H1 (cell line): ENCODE measurements around the gene CAP2. TPM values are rescaled to one million over a fixed set of nuclear protein-coding genes. Genes with fewer than 3 reads are reported as not detected.

Experiments used
- CTCF ChIA-PET: fragments of 300-600 bp; sonication (Branson Sonifier 250); formaldehyde crosslinking; loops from one replicate; lab custom pipeline; 2021; ENCODE audit not compliant: partially characterized antibody; lab: Charles Lee
- POLR2A ChIA-PET: fragments of 300-600 bp; sonication (Branson Sonifier 250); formaldehyde crosslinking; loops from one replicate; lab custom pipeline; 2021; ENCODE audit warnings: inconsistent platforms; ENCODE audit not compliant: partially characterized antibody; lab: Charles Lee
- DNase-seq, 2 experiments: peaks; one replicate each; pipeline versions ENCODE4 v3.0.0 to v3.0.0-alpha.2; 2010 to 2022; ENCODE audit warnings: low spot score in 2 of 2, low read depth in 1 of 2, mixed read lengths in 1 of 2
- FAIRE-seq: peaks from 2 replicates; lab custom pipeline; 2011; peaks lifted over from hg19 to GRCh38; lab: Jason Lieb, UNC
- H2AFZ ChIP-seq: 2 replicates; pipeline ENCODE4 v1.8.1; 2012; ENCODE audit warnings: low read length, inconsistent platforms
- H2AK5ac ChIP-seq: 2 replicates; pipeline ENCODE4 v1.6.1; 2013; ENCODE audit warnings: low read depth, low read length
- H2BK120ac ChIP-seq: replicated peaks from 2 replicates; pipeline ENCODE3; 2013; ENCODE audit warnings: low read depth, low read length, inconsistent platforms
- H2BK12ac ChIP-seq: 2 replicates; pipeline ENCODE4 v1.6.1; 2013; ENCODE audit warnings: low read depth, low read length
- H2BK15ac ChIP-seq: 2 replicates; pipeline ENCODE4 v1.6.1; 2013; ENCODE audit warnings: low read length
- H2BK20ac ChIP-seq: 2 replicates; pipeline ENCODE4 v1.6.1; 2013; ENCODE audit warnings: low read length
- H2BK5ac ChIP-seq: 2 replicates; pipeline ENCODE4 v1.6.1; 2013; ENCODE audit warnings: low read depth, low read length
- H3K14ac ChIP-seq: 2 replicates; pipeline ENCODE4 v1.6.1; 2013; ENCODE audit warnings: inconsistent platforms; ENCODE audit not compliant: insufficient read length
- H3K18ac ChIP-seq: 2 replicates; pipeline ENCODE4 v1.6.1; 2013; ENCODE audit warnings: low read length; ENCODE audit errors: extremely low read depth
- H3K23ac ChIP-seq: 2 replicates; pipeline ENCODE4 v1.6.1; 2013; ENCODE audit warnings: inconsistent platforms; ENCODE audit not compliant: insufficient read length
- H3K23me2 ChIP-seq: 2 replicates; pipeline ENCODE4 v1.6.1; 2013; ENCODE audit warnings: low read depth, low read length
- H3K27ac ChIP-seq: 2 replicates; pipeline ENCODE4 v1.6.1; 2011; ENCODE audit warnings: low read depth, low read length, inconsistent platforms
- H3K27me3 ChIP-seq, 4 experiments: replicated peaks in 1 of 4; 1 replicate in 1 of 4; 2 replicates in 3 of 4; pipeline versions ENCODE4 v1.6.1 to v1.8.1; 2011 to 2013; ENCODE audit warnings: low read length in 3 of 4, mild to moderate bottlenecking in 3 of 4, inconsistent platforms in 2 of 4, mixed read lengths in 2 of 4, moderate library complexity in 1 of 4; ENCODE audit not compliant: control insufficient read depth in 3 of 4, insufficient read depth in 3 of 4; ENCODE audit errors: extremely low read depth in 1 of 4
- H3K36me3 ChIP-seq, 4 experiments: 2 replicates each; pipeline versions ENCODE4 v1.6.1 to v1.8.1; 2011 to 2013; ENCODE audit warnings: mild to moderate bottlenecking in 4 of 4, low read length in 3 of 4, moderate library complexity in 2 of 4, control low read depth in 1 of 4, inconsistent platforms in 1 of 4; ENCODE audit not compliant: insufficient read depth in 4 of 4, control insufficient read depth in 2 of 4
- H3K4ac ChIP-seq: replicated peaks from 2 replicates; pipeline ENCODE3; 2013; ENCODE audit warnings: low read length, low read depth, mixed read lengths, inconsistent platforms; ENCODE audit not compliant: insufficient read length
- H3K4me1 ChIP-seq, 4 experiments: replicated peaks in 1 of 4; 1 replicate in 1 of 4; 2 replicates in 3 of 4; pipeline versions ENCODE4 v1.6.1 to v1.8.1; 2011 to 2013; ENCODE audit warnings: low read length in 3 of 4, inconsistent platforms in 2 of 4, mixed read lengths in 1 of 4; ENCODE audit not compliant: insufficient read depth in 4 of 4, control insufficient read depth in 3 of 4
- H3K4me2 ChIP-seq, 2 experiments: 2 replicates each; pipeline versions ENCODE4 v1.6.1 to v1.8.1; 2011 to 2013; ENCODE audit warnings: low read depth in 2 of 2, low read length in 2 of 2, control low read depth in 1 of 2, inconsistent platforms in 1 of 2, mild to moderate bottlenecking in 1 of 2; ENCODE audit not compliant: insufficient read depth in 1 of 2
- H3K4me3 ChIP-seq, 4 experiments: fragments of 200-600, 300-600 bp in 1 of 4; sonication (generic), shearing (Covaris generic), sonication (Bioruptor Twin) in 1 of 4; 2 replicates each; pipeline versions ENCODE4 v1.5.1 to v1.8.1; 2011 to 2016; ENCODE audit warnings: low read length in 4 of 4, low read depth in 3 of 4, control low read depth in 2 of 4, inconsistent platforms in 2 of 4, mild to moderate bottlenecking in 2 of 4, mixed read lengths in 1 of 4, moderate library complexity in 1 of 4; ENCODE audit not compliant: insufficient read depth in 2 of 4; ENCODE audit errors: extremely low read depth in 1 of 4
- H3K56ac ChIP-seq: replicated peaks from 2 replicates; pipeline ENCODE3; 2013; ENCODE audit warnings: low read depth, mild to moderate bottlenecking, mixed read lengths, low read length, inconsistent platforms; ENCODE audit not compliant: insufficient read length
- H3K79me1 ChIP-seq: 2 replicates; pipeline ENCODE4 v1.6.1; 2013; ENCODE audit warnings: low read depth, low read length, control low read depth
- H3K79me2 ChIP-seq, 2 experiments: 2 replicates each; pipeline versions ENCODE4 v1.6.1 to v1.8.1; 2012 to 2013; ENCODE audit warnings: low read length in 2 of 2, mild to moderate bottlenecking in 2 of 2, inconsistent platforms in 1 of 2; ENCODE audit not compliant: insufficient read depth in 2 of 2, control insufficient read depth in 1 of 2
- H3K9ac ChIP-seq, 4 experiments: replicated peaks in 1 of 4; 1 replicate in 1 of 4; 2 replicates in 3 of 4; pipeline versions ENCODE4 v1.6.1 to v1.8.1; 2011 to 2013; ENCODE audit warnings: low read depth in 3 of 4, low read length in 3 of 4, control low read depth in 2 of 4, mild to moderate bottlenecking in 2 of 4, moderate library complexity in 2 of 4, inconsistent platforms in 1 of 4; ENCODE audit errors: extremely low read depth in 1 of 4
- H3K9me3 ChIP-seq, 2 experiments: 2 replicates each; pipeline versions ENCODE4 v1.6.1 to v1.8.1; 2012 to 2013; ENCODE audit warnings: mild to moderate bottlenecking in 2 of 2, moderate library complexity in 2 of 2, control low read depth in 1 of 2, inconsistent platforms in 1 of 2, low read depth in 1 of 2, low read length in 1 of 2, mixed read lengths in 1 of 2; ENCODE audit not compliant: insufficient read depth in 2 of 2
- H4K20me1 ChIP-seq, 2 experiments: replicated peaks in 1 of 2; 2 replicates each; pipeline versions ENCODE3 to v1.8.1; 2011 to 2013; ENCODE audit warnings: inconsistent platforms in 2 of 2, low read length in 2 of 2, mild to moderate bottlenecking in 1 of 2; ENCODE audit not compliant: insufficient read depth in 2 of 2, control insufficient read depth in 1 of 2
- H4K5ac ChIP-seq: 2 replicates; pipeline ENCODE4 v1.6.1; 2013; ENCODE audit warnings: low read length, low read depth, mixed read lengths, inconsistent platforms; ENCODE audit not compliant: insufficient read length
- H4K8ac ChIP-seq: 2 replicates; pipeline ENCODE4 v1.8.0; 2013; ENCODE audit warnings: mild to moderate bottlenecking, moderate library complexity, low read length, inconsistent platforms; ENCODE audit not compliant: insufficient read depth; ENCODE audit errors: extremely low read depth
- H4K91ac ChIP-seq: replicated peaks from 2 replicates; pipeline ENCODE3; 2013; ENCODE audit warnings: low read length, mixed read lengths, inconsistent platforms; ENCODE audit not compliant: insufficient read length
- CBX8 ChIP-seq: fragments of 300-800, 300-1000 bp; sonication (generic); IDR thresholded peaks from 2 replicates; pipeline ENCODE4 v1.7.1; 2016; ENCODE audit warnings: low read depth, low read length, borderline replicate concordance
- CHD1 ChIP-seq: IDR thresholded peaks from 2 replicates; pipeline ENCODE4 v1.6.1; 2012; ENCODE audit warnings: low read depth, low read length, improper control_type of control experiment
- CTBP2 ChIP-seq: IDR thresholded peaks from 2 replicates; pipeline ENCODE4 v1.7.0; 2011; ENCODE audit warnings: borderline replicate concordance, mild to moderate bottlenecking, moderate library complexity, mixed read lengths, low read length; ENCODE audit not compliant: insufficient read depth, insufficient read length
- KDM1A ChIP-seq: fragments of 200-600, 300-600 bp; sonication (generic); IDR thresholded peaks from 2 replicates; pipeline ENCODE4 v1.7.1; 2016; ENCODE audit warnings: mild to moderate bottlenecking, low read length, borderline replicate concordance
- KDM4A ChIP-seq: IDR thresholded peaks from one replicate; pipeline ENCODE4 v1.7.1; 2012; ENCODE audit warnings: low read depth, mild to moderate bottlenecking, moderate library complexity, low read length, inconsistent platforms; ENCODE audit not compliant: severe bottlenecking
- NRF1 ChIP-seq: IDR thresholded peaks from 2 replicates; pipeline ENCODE4 v1.6.1; 2011; ENCODE audit warnings: mild to moderate bottlenecking, low read depth, low read length, improper control_type of control experiment
- SIRT6 ChIP-seq: IDR thresholded peaks from one replicate; pipeline ENCODE4 v1.7.1; 2012; ENCODE audit warnings: low read length, inconsistent platforms
- TAF1 ChIP-seq: IDR thresholded peaks from 2 replicates; pipeline ENCODE4 v1.6.1; 2011; ENCODE audit warnings: mild to moderate bottlenecking, low read depth, low read length
- WGBS, 2 experiments: shearing (Covaris generic) in 1 of 2; methylation state at CpG; one replicate each; pipeline versions ENCODE4 v1.1.6 to v1.1.7; 2013 to 2015; ENCODE audit warnings: low lambda C conversion rate in 2 of 2, mixed read lengths in 2 of 2, inconsistent platforms in 1 of 2, low coverage in 1 of 2, missing lambda C conversion rate in 1 of 2; ENCODE audit not compliant: insufficient replicate concordance in 2 of 2, insufficient coverage in 1 of 2, insufficient read length in 1 of 2; ENCODE audit errors: extremely low coverage in 1 of 2, missing lambda C conversion rate in 1 of 2; 5-methylcytosine and 5-hydroxymethylcytosine counted together
- polyA plus RNA-seq, 7 experiments: library from polyadenylated mRNA; depleted of rRNA in 3 of 7; stranded (reverse) in 5 of 7; unstranded in 2 of 7; fragments of >200 nt in 5 of 7; fragments of 200-250 nt in 2 of 7; gene quantifications; 1 replicate in 5 of 7; 2 replicates in 1 of 7; 4 replicates in 1 of 7; pipeline versions ENCODE4 v1.2.1 to v1.2.3, GENCODE V29; 2011 to 2013; ENCODE audit warnings: missing spikeins in 2 of 7, mixed read lengths in 2 of 7
- total RNA-seq: library from RNA; stranded (reverse); fragmentation: NEBNext Ultra II Directional; extraction: Animal tissue kit (Norgen Biotek cat#: 25700); gene quantifications from 2 replicates; pipeline ENCODE4 v1.2.1, GENCODE V29; 2021
- TF ChIP-seq, protein P1 (sequence below): IDR thresholded peaks from 2 replicates; pipeline ENCODE4 v1.6.1; 2012; ENCODE audit warnings: inconsistent platforms
- TF ChIP-seq, protein P2 (sequence below): IDR thresholded peaks from 2 replicates; pipeline ENCODE4 v1.6.1; 2012; ENCODE audit warnings: inconsistent platforms
- TF ChIP-seq, protein P3 (sequence below): IDR thresholded peaks from 2 replicates; pipeline ENCODE4 v1.6.1; 2011; ENCODE audit warnings: low read depth, mild to moderate bottlenecking, low read length; ENCODE audit not compliant: insufficient read depth

CAP2 gene
- total and polyA plus RNA-seq, 2 of the 8 experiments (the other 6 are each of a cell fraction or from before 2014, with no cell fraction given) = 7.2 to 10.0 TPM

GRCh38 chr6:17580518-17581048, 187.2 kb downstream of the CAP2 start:
- Histone ChIP-seq H2BK12ac (no peak overlapping the region), H3K36me3 (no peaks in the 10 kb centered on the region), H3K9me3 (no peaks in the 10 kb centered on the region; a peak in 1 of 4 replicates), H4K20me1 (no peaks in the 10 kb centered on the region), H2BK5ac (no peak overlapping the region), H3K56ac (no peak overlapping the region), H4K91ac (no peak overlapping the region), H3K18ac (no peak overlapping the region), H3K23ac (no peak overlapping the region), H3K4me3 (peak overlapping the region; percentile 30 to 62 (median 36)), H3K23me2 (no peaks in the 10 kb centered on the region), H3K9ac (peak overlapping the region in 3 of 4 experiments; percentile 10 to 36 (median 20); a peak in 3 of 7 replicates), H2AK5ac (no peak overlapping the region), H3K27ac (no peak overlapping the region), H3K4ac (no peak overlapping the region), H3K27me3 (no peaks in the 10 kb centered on the region; a peak in 1 of 7 replicates), H3K79me2 (no peaks in the 10 kb centered on the region), H2AFZ (no peak overlapping the region), H2BK120ac (no peak overlapping the region), H3K14ac (no peak overlapping the region), H2BK20ac (no peak overlapping the region), H4K5ac (no peak overlapping the region), H2BK15ac (no peak overlapping the region), H3K4me1 (no peaks in the 10 kb centered on the region), H3K79me1 (no peaks in the 10 kb centered on the region), H4K8ac (no peak overlapping the region), H3K4me2 (peak overlapping the region; percentile 45 to 62; a peak in 3 of 4 replicates)
- POLR2A ChIA-PET = interaction anchor here (0.6 to 1.2 kb wide), 4 partner anchors 8 to 492 kb away, joined by 3 to 4 read pairs (median 3); partner anchors contain the start of gene FAM8A1
- WGBS, 2 experiments = 22% methylated on average over 27 of the region's 53 CpGs; no CpG with 5 or more reads in 1 of the 2 experiments
- CTCF ChIA-PET = interaction anchor here (0.7 to 2.3 kb wide), 9 partner anchors 12 to 424 kb away, joined by 3 to 11 read pairs (median 3); partner anchors contain the start of gene CAP2
- no peak for FAIRE-seq
- DNase-seq = no peak
- TF ChIP-seq KDM4A (peak; percentile 74), NRF1 (no peak), CBX8 (no peak), SIRT6 (no peak), KDM1A (no peak), TAF1 (peak; percentile 52; the same call in 1 of the 2 replicates), CTBP2 (no peak), CHD1 (no peak)
- TF ChIP-seq, protein P1, sequence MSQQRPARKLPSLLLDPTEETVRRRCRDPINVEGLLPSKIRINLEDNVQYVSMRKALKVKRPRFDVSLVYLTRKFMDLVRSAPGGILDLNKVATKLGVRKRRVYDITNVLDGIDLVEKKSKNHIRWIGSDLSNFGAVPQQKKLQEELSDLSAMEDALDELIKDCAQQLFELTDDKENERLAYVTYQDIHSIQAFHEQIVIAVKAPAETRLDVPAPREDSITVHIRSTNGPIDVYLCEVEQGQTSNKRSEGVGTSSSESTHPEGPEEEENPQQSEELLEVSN = peak; percentile 82
- TF ChIP-seq, protein P2, sequence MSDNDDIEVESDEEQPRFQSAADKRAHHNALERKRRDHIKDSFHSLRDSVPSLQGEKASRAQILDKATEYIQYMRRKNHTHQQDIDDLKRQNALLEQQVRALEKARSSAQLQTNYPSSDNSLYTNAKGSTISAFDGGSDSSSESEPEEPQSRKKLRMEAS = peak; percentile 88
- TF ChIP-seq, protein P3, sequence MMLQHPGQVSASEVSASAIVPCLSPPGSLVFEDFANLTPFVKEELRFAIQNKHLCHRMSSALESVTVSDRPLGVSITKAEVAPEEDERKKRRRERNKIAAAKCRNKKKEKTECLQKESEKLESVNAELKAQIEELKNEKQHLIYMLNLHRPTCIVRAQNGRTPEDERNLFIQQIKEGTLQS = no peak
